GM23248 (cell line): ENCODE data around the gene INPP4A. TPM values are rescaled to one million over a fixed set of nuclear protein-coding genes. Genes with fewer than 3 reads are reported as not detected.

Experiments
- DNase-seq: peaks from one replicate; pipeline ENCODE4 v3.0.0-alpha.2; 2015
- H2AFZ ChIP-seq: fragments of 200-600 bp; sonication (generic); 2 replicates; pipeline ENCODE4 v1.6.1; 2016; ENCODE audit warnings: antibody characterized with exemption
- H3F3A ChIP-seq: fragments of 200-600 bp; sonication (generic); 2 replicates; pipeline ENCODE4 v1.6.1; 2016; ENCODE audit warnings: mild to moderate bottlenecking, antibody characterized with exemption, mixed run types; ENCODE audit not compliant: insufficient read depth
- H3K27ac ChIP-seq: fragments of 200-600 bp; sonication (generic); 2 replicates; pipeline ENCODE4 v1.5.1; 2016; ENCODE audit warnings: mild to moderate bottlenecking
- H3K27me3 ChIP-seq: fragments of 200-600 bp; sonication (generic); replicated peaks from 2 replicates; pipeline ENCODE4 v1.6.1; 2016; ENCODE audit warnings: mild to moderate bottlenecking; ENCODE audit not compliant: insufficient read depth
- H3K36me3 ChIP-seq: fragments of 200-600 bp; sonication (generic); 2 replicates; pipeline ENCODE4 v1.6.1; 2016; ENCODE audit warnings: low read depth, mild to moderate bottlenecking
- H3K4me1 ChIP-seq: fragments of 200-600 bp; sonication (generic); 2 replicates; pipeline ENCODE4 v1.6.1; 2016; ENCODE audit warnings: mild to moderate bottlenecking; ENCODE audit not compliant: insufficient read depth
- H3K4me2 ChIP-seq: fragments of 200-600 bp; sonication (generic); one replicate; pipeline ENCODE4 v1.6.1; 2016; ENCODE audit warnings: mild to moderate bottlenecking; ENCODE audit not compliant: unreplicated experiment
- H3K4me3 ChIP-seq: fragments of 200-600 bp; sonication (generic); 2 replicates; pipeline ENCODE4 v1.5.1; 2016; ENCODE audit warnings: mild to moderate bottlenecking
- H3K79me2 ChIP-seq: fragments of 200-600 bp; sonication (generic); 2 replicates; pipeline ENCODE4 v1.6.1; 2016; ENCODE audit warnings: mild to moderate bottlenecking; ENCODE audit not compliant: insufficient read depth
- H3K9ac ChIP-seq: fragments of 200-600 bp; sonication (generic); 2 replicates; pipeline ENCODE4 v1.6.1; 2016; ENCODE audit warnings: mild to moderate bottlenecking
- H3K9me2 ChIP-seq: fragments of 200-600 bp; sonication (generic); 2 replicates; pipeline ENCODE4 v1.6.1; 2016; ENCODE audit warnings: mixed run types, mild to moderate bottlenecking, moderate library complexity; ENCODE audit not compliant: insufficient read depth
- H3K9me3 ChIP-seq: fragments of 200-600 bp; sonication (generic); one replicate; pipeline ENCODE4 v1.6.1; 2017; ENCODE audit warnings: low read depth
- H4K20me1 ChIP-seq: fragments of 200-600 bp; sonication (generic); 2 replicates; pipeline ENCODE4 v1.6.0; 2016; ENCODE audit not compliant: insufficient read depth
- EZH2 ChIP-seq: fragments of 200-600 bp; sonication (generic); IDR thresholded peaks from 2 replicates; pipeline ENCODE4 v1.6.1; 2018; ENCODE audit warnings: antibody characterized with exemption, mild to moderate bottlenecking; ENCODE audit not compliant: insufficient read depth, poor library complexity, severe bottlenecking
- EZH2phosphoT487 ChIP-seq: fragments of 200-600 bp; sonication (generic); IDR thresholded peaks from 2 replicates; pipeline ENCODE4 v1.6.1; 2018; ENCODE audit warnings: antibody characterized with exemption, moderate library complexity, mild to moderate bottlenecking, low read depth; ENCODE audit not compliant: insufficient read depth
- WGBS, 2 experiments: methylation state at CpG; one replicate each; pipeline ENCODE4 v1.1.6; 2015 to 2017; ENCODE audit warnings: low lambda C conversion rate in 2 of 2, low coverage in 1 of 2; ENCODE audit errors: missing lambda C conversion rate in 2 of 2; 5-methylcytosine and 5-hydroxymethylcytosine counted together
- in situ Hi-C: fragments of 300-500 bp; cut with MboI; formaldehyde crosslinking; loops from 2 replicates; pipeline ENCODE4 v1.15.0; 2020
- polyA plus RNA-seq: library from polyadenylated mRNA; unstranded; fragments of >200 nt; fragmentation: Nextera tagmentation; extraction: Ambion mirVana; gene quantifications from 2 replicates; pipeline ENCODE4 v1.2.1, GENCODE V29; 2016
- total RNA-seq: library from RNA; depleted of rRNA; stranded (reverse); fragments of >200 nt; shearing (Covaris generic); gene quantifications from 2 replicates; pipeline ENCODE4 v1.2.3, GENCODE V29; 2014

The INPP4A gene
- total and polyA plus RNA-seq, 2 experiments from 2014 or later = 9.5 to 16.0 TPM

- Histone ChIP-seq H3F3A (no peaks in the 10 kb centered on the region), H3K9me2 (no peaks in the 10 kb centered on the region), H3K4me2 (no peak overlapping the region), H3K79me2 (peaks cover 87% of the 10 kb centered on the region), H3K27me3 (no peaks in the 10 kb centered on the region), H4K20me1 (no peaks in the 10 kb centered on the region), H2AFZ (no peak overlapping the region), H3K9me3 (no peaks in the 10 kb centered on the region), H3K36me3 (no peaks in the 10 kb centered on the region), H3K4me1 (peaks cover 20% of the 10 kb centered on the region), H3K9ac (no peak overlapping the region), H3K4me3 (no peak overlapping the region), H3K27ac (no peak overlapping the region)
- WGBS, 2 experiments = 79 to 86% methylated on average over 4 of the region's 4 CpGs
- TF ChIP-seq EZH2 (no peak), EZH2phosphoT487 (no peak)
- peak; percentile 36 for DNase-seq
- in situ Hi-C loops = no loop called here
Measured at GRCh38 chr2:98455494-98455976, 10.9 kb downstream of the INPP4A start.

- WGBS, 2 experiments = 25 to 26% methylated on average over 4 of the region's 4 CpGs
- no peaks in the 10 kb centered on the region for H3K9me2 ChIP-seq
- no peaks in the 10 kb centered on the region for H3K36me3 ChIP-seq
- TF ChIP-seq EZH2 (no peak), EZH2phosphoT487 (no peak)
- peaks cover 87% of the 10 kb centered on the region for H3K79me2 ChIP-seq
- H2AFZ ChIP-seq = no peak overlapping the region
- H3K9ac ChIP-seq = peak overlapping the region; percentile 74
- in situ Hi-C loops = no loop called here
- no peaks in the 10 kb centered on the region for H4K20me1 ChIP-seq
- DNase-seq = peak; percentile 95
- peaks cover 20% of the 10 kb centered on the region for H3K4me1 ChIP-seq
- H3K4me2 ChIP-seq = peak overlapping the region; percentile 13
- no peaks in the 10 kb centered on the region for H3K27me3 ChIP-seq
- H3F3A ChIP-seq = no peaks in the 10 kb centered on the region
- no peak overlapping the region for H3K4me3 ChIP-seq
- no peaks in the 10 kb centered on the region for H3K9me3 ChIP-seq
- H3K27ac ChIP-seq = peak overlapping the region; percentile 93
Measured at GRCh38 chr2:98457045-98457696, 12.5 kb downstream of the INPP4A start.

GRCh38 chr2:98458207-98458606 is 13.5 kb downstream of the INPP4A start:
- in situ Hi-C loops = no loop called here
- Histone ChIP-seq H3K36me3 (no peaks in the 10 kb centered on the region), H3K9me2 (no peaks in the 10 kb centered on the region), H3K4me2 (peak overlapping the region; percentile 13), H3K9me3 (no peaks in the 10 kb centered on the region), H4K20me1 (no peaks in the 10 kb centered on the region), H2AFZ (no peak overlapping the region), H3K9ac (peak overlapping the region; percentile 74), H3F3A (no peaks in the 10 kb centered on the region), H3K79me2 (peaks cover 81% of the 10 kb centered on the region), H3K27me3 (no peaks in the 10 kb centered on the region), H3K4me3 (no peak overlapping the region), H3K27ac (peak overlapping the region; percentile 93), H3K4me1 (peaks cover 20% of the 10 kb centered on the region)
- TF ChIP-seq EZH2 (no peak), EZH2phosphoT487 (no peak)
- WGBS, 2 experiments = 44 to 49% methylated on average over 4 of the region's 4 CpGs
- peak; percentile 64 for DNase-seq

GRCh38 chr2:98458667-98459380 is 14.2 kb downstream of the INPP4A start:
- peak overlapping the region; percentile 93 for H3K27ac ChIP-seq
- no peaks in the 10 kb centered on the region for H3K36me3 ChIP-seq
- H4K20me1 ChIP-seq = no peaks in the 10 kb centered on the region
- TF ChIP-seq EZH2 (no peak), EZH2phosphoT487 (no peak)
- no peak overlapping the region for H3K4me3 ChIP-seq
- no peaks in the 10 kb centered on the region for H3F3A ChIP-seq
- H2AFZ ChIP-seq = no peak overlapping the region
- no peak overlapping the region for H3K4me2 ChIP-seq
- no peaks in the 10 kb centered on the region for H3K9me2 ChIP-seq
- 91 to 94% methylated on average over 14 of the region's 14 CpGs for WGBS, 2 experiments
- in situ Hi-C loops = no loop called here
- no peak overlapping the region for H3K9ac ChIP-seq
- H3K9me3 ChIP-seq = no peaks in the 10 kb centered on the region
- no peak for DNase-seq
- H3K79me2 ChIP-seq = peaks cover 80% of the 10 kb centered on the region
- H3K27me3 ChIP-seq = no peaks in the 10 kb centered on the region
- peaks cover 20% of the 10 kb centered on the region for H3K4me1 ChIP-seq
